Measurements from ENCODE around the gene PDCD1LG2.

The PDCD1LG2 gene

GRCh38 chr9:5532790-5533189, 22.5 kb downstream of the PDCD1LG2 start:
- DNase-seq = no peak

DNA sequence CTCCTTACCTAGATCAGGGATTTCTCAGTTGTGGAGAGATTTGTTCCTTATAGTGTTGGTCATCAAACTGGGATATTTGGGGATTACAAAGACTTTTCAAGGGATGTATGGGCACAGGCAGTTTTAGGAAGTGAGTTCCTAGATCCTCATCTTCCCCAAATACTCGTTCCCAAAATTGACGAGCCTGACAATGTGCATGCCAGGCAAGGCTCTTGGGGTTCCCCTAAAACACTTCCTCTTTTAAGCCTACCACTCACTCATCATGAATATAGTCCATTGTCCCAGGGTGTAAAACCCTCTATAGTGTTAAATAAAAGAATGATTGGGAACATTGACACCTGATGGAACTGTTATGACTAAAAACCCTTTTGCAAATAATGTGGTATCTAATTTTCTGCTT, 26.4 kb downstream of the PDCD1LG2 start:
- no peak for DNase-seq

DNA sequence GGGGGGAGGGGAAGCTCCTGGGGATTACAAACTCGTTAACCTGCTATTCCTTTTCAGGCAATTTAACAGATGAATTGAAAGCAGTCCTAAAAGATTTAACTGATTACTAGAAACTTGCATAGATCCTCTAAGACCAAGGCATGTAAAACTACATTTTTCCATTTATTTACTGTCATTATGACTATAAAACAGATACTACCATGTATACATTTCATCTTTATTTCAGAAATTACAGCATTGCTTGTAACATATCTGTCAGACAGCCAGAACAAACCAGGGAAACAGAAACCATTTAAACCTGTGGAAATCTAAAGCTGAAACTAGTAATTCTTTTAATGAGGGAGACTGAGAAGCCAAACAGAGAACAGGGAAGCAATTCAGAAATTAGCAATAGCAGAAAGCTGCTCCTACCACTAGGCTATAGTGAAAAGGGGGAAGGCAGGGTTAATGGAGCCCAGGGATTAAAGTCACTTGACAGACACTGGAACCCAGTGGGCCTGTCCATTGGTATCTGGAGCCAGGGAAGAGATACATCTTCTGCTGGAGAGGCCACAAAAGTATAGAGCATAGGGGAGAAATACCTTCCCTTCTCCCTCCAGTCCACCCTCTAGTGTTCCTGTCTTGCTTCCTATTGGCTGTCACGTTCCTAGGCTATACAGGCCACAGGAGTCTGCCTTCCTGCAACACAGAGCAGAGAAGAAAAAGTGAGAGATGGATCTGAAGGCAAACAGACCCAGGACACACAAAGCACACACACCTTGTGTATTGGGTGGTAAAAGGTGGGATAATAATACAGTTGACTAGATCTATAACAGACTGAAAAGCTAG, 33.8 kb downstream of the PDCD1LG2 start:
- DNase-seq = no peak

- no peak for DNase-seq
Observed at GRCh38 chr9:5549658-5550650, 39.6 kb downstream of the PDCD1LG2 start.

GRCh38 chr9:5551368-5552150, 41.2 kb downstream of the PDCD1LG2 start:
- DNase-seq = no peak

GRCh38 chr9:5552301-5552700, 42.0 kb downstream of the PDCD1LG2 start:
- no peak for DNase-seq

DNA sequence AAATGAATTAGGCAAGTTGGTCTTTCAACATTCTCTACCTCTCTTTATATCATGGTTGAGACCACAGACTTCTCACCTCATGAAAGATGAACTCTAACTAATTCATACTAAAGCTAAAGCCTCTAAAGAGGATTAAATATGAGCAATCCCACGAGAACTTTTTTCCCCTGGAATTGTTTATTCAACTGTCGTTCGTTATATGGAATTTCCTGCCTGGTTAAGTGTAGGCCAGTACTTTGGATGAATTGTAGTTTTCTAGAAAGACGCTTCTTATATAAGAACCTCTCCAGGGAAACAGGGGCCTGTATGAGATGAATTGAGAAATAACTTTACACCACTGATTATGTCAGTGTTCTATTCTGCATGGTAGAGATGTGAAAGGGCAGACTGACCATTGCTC, 42.9 kb downstream of the PDCD1LG2 start:
- no peak for DNase-seq

GRCh38 chr9:5554254-5554653, 43.9 kb downstream of the PDCD1LG2 start:
- no peak for DNase-seq

DNA sequence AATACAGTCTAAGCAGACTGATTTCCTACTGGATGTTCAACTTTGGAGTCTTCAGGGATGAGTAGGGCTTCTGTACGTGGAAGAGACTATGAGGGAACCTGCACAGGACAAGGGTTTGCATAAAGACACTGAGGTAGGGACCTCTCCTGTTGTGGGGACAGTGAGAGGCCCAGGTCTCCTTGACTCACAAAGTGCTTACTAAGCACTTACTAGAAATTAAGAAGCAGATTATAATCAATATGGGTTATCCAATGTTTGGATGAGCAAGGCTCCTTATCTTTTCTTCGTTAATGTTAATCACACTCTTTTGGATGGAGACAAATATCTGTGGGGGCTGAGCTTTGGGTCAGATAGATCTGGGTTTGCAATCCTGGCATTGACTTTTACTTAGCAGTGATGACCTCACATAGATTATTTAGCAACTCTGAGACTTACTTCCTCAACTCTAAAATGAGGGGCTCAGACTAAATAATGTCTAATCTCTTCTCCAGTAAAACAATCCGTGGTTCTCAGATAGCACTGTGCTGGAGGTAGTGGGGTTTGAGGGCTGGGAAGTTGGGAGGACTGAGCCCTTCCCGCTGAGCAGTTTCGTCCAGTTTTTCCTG, 45.9 kb downstream of the PDCD1LG2 start:
- no peak for DNase-seq

DNA sequence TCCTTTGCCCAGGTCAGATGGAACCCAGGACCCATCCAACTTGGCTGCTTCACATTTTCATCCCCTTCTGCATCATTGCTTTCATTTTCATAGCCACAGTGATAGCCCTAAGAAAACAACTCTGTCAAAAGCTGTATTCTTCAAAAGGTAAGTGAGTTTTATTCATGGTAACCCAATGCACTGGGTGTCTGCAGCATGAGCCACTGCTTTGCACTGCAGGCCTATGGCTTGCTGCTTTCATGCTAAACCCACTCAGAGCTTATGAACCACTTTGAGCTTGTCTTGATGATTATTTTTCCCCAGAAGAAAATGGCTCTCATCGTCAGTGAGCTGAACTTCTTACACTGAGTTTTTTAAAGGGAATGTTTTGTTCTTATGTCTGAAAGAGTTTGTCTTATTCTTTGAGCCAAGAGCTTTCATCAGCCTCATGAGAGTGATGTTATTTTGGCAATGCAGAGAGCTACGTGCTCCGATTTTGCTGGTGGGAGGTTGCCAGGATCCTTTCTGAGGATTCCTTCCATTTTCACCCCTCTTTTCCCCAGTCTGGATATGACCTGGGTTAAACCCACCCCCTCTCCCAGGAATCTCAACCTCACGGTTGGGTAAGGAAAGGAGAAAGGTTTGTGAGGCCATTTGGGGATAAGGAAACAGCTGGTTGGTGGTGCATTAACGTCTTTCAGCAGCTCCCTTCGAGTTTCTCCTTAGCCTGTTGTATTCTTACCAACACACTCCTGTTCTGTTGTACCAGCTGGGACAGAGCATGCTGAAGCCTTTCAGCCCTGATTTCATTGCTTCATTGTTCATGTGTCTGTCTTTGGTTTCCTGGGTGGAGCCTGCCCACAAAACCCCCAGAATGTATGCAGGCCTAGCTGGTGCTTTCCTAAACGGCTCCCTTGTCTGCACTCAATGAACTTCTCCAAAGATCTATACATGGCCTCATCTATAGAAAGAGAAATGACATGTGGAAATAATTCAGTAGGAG, 47.6 kb downstream of the PDCD1LG2 start:
- DNase-seq = peak; percentile 47

- no peak for DNase-seq
Observed at GRCh38 chr9:5559659-5560058, 49.3 kb downstream of the PDCD1LG2 start.

DNA sequence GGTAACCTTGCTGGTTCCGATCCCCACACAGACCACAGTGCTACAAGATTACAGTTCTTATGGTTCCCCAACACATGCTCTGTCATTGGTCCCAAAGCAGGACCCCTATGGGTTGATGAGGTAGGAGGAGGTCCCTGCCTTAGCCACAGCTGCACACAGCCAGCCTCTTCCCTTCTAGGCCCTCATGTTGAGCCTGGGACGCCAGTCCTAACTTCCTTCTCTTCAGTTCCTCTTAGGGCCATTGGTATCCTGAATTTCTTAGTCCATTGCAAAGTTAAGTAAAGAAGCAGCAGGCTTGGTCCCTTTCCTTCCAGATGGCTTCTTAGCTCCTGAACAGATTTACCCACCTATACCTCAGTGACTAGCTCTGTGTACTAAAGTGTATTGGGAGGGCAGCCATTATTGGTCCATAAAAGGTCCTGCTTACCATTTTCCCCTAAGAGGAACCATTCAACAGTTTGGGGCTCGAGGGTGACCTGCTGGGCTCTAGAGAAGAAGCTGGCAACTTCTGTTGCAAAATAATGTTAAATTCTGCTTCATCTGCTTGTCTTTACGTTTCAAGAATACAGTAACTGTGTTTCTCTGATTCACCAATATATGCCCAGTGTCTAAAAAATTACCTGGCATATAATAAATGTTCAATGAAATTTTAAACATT, 50.2 kb downstream of the PDCD1LG2 start:
- DNase-seq = no peak

- no peak for DNase-seq
Observed at GRCh38 chr9:5561828-5562488, 51.6 kb downstream of the PDCD1LG2 start.

DNA sequence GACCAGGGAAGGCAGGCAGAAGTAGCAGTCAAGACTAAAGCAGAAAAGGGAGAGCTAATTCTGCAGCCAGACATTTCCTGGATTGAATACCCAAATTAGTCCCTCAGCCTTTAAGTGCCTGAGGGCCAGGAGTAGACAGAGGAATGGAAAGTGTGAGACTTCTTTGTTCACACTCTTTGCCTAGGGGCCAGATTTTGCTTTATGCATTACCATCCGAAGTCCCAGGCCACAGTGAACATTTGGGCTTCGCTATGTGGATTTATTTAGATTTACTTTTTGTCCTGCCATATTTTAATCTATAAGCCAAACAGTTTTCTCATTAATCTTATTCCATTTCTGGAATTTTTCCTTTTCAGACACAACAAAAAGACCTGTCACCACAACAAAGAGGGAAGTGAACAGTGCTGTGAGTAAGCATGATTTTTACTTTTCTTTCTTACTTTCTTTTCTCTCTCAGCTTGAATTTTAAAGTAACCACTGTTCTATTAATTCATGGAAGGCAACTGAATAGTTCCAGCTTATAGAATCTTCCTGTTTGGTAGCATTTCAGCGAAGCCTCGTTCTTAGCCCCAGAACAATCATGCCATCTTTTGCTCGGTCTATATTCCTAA, 52.6 kb downstream of the PDCD1LG2 start:
- DNase-seq = no peak

DNA sequence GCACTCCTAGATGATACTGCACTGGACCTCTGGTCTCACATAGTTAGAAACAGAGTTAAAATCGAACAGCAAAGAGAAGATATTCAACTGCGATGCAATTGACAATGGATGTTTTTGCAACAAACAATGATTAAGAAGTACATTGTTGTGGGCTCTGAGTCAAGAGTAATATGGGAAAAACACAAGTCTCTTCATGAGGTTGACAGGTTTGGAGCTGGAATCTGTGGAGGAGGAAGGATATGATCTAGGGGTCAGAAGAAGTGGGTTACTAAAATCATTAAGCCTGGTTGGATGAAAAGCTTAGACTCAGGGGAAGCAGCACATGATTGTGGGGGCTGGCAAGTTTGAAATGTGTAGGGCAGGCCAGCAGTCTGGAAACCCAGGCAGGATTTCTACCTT, 53.1 kb downstream of the PDCD1LG2 start:
- no peak for DNase-seq

GRCh38 chr9:5563886-5564285, 53.6 kb downstream of the PDCD1LG2 start:
- no peak for DNase-seq

DNA sequence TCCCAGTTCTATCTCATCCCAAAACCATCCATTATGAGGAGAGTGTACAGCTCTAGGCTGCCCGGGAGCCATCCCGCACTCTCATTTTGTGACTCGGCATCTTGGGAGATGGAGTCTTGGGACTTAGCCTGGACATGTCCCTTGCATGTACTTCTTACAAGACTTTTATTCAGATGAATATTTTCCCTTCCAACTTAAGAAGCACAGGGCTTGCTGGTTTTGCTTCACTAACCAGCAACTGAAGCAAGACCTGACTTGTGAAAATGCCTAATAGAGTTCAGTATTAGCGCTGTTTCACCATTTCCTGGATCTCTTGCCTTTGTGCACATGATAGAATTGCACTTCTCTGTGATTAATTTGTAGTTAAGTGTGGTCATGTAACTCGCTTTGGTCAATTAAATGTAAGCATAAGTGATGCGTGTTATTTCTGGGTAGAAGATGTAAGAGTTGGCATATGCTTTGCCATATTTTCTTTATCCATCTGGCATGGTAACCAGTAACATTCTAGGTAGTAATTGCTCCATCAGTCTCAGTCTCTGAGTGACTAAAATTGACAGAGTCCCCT, 55.8 kb downstream of the PDCD1LG2 start:
- DNase-seq = no peak

GRCh38 chr9:5568868-5569267, 58.5 kb downstream of the PDCD1LG2 start:
- DNase-seq = no peak

GRCh38 chr9:5569409-5569808, 59.1 kb downstream of the PDCD1LG2 start:
- no peak for DNase-seq

Data from activated effector memory CD4-positive, alpha-beta T cell treated with Interleukin-2 at 50 U/mL for 16 hours (primary cell).